Activated CD8-positive, alpha-beta memory T cell treated with anti-CD3 and anti-CD28 coated beads for 1 hour (primary cell): Measurements from ENCODE around the gene ARL17A.
"Not testable (repeated sequence)": the region's sequence is repeated elsewhere in the genome, so short reads cannot be mapped to it uniquely, and the experiment has no call there.

Source experiments
- DNase-seq, 2 donors: peaks; one replicate each; pipeline ENCODE4 v3.0.0-alpha.2; 2020; ENCODE audit warnings: low read depth in 1 of 2; ENCODE audit errors: extremely low read depth in 1 of 2

ARL17A gene

GRCh38 chr17:46559155-46559554, 20.3 kb downstream of the ARL17A start:
- not testable (repeated sequence) for DNase-seq

- not testable (repeated sequence) for DNase-seq
Measured at GRCh38 chr17:46548607-46549006, 30.9 kb downstream of the ARL17A start.

GRCh38 chr17:46534716-46535115, 44.8 kb downstream of the ARL17A start:
- DNase-seq = not testable (repeated sequence)

GRCh38 chr17:46512168-46512567, 67.3 kb downstream of the ARL17A start, which contains the start of gene LRRC37A2:
Gene LRRC37A2, plus strand, starts transcription at chr17:46512468. Its CDS starts 245 bp downstream, at chr17:46512713.
- not testable (repeated sequence) for DNase-seq

GRCh38 chr17:46505896-46506295, 73.6 kb downstream of the ARL17A start:
- not testable (repeated sequence) for DNase-seq

- DNase-seq = not testable (repeated sequence)
Measured at GRCh38 chr17:46499437-46500139, 79.9 kb downstream of the ARL17A start.

- DNase-seq = not testable (repeated sequence)
Measured at GRCh38 chr17:46492021-46492420, 87.5 kb downstream of the ARL17A start.

- DNase-seq = not testable (repeated sequence)
Measured at GRCh38 chr17:46481310-46481709, 98.2 kb downstream of the ARL17A start.

GRCh38 chr17:46478823-46479222, 100.7 kb downstream of the ARL17A start:
- DNase-seq = not testable (repeated sequence)

GRCh38 chr17:46475583-46475982, 103.9 kb downstream of the ARL17A start:
- not testable (repeated sequence) for DNase-seq

- not testable (repeated sequence) for DNase-seq
Measured at GRCh38 chr17:46474489-46474888, 105.0 kb downstream of the ARL17A start.

GRCh38 chr17:46467618-46468017, 111.9 kb downstream of the ARL17A start:
- not testable (repeated sequence) for DNase-seq
